SK-N-SH treated with all-trans-retinoic acid at 6 μM for 48 hours (cell line): ENCODE measurements around the gene PIK3R5.

Source experiments
- ATAC-seq: fragments of 200-7000 bp; cut with Tn5 transposase; 3 replicates; pipeline ENCODE4 v1.9.1; 2020; ENCODE audit warnings: mild to moderate bottlenecking, moderate library complexity
- ARNTL ChIP-seq: fragments of 450-650 bp; formaldehyde crosslinking; IDR thresholded peaks from 2 replicates; pipeline ENCODE4 v1.5.0; 2020; ENCODE audit warnings: low read depth, mild to moderate bottlenecking, moderate library complexity, borderline replicate concordance
- BACH2 ChIP-seq: fragments of 250-450 bp; sonication (Bioruptor Pico); IDR thresholded peaks from 2 replicates; pipeline ENCODE4 v1.9.0; 2021; ENCODE audit warnings: mild to moderate bottlenecking, borderline replicate concordance
- CSDC2 ChIP-seq: fragments of 250-450 bp; sonication (Bioruptor Pico); IDR thresholded peaks from 2 replicates; pipeline ENCODE4 v1.5.0; 2020; ENCODE audit warnings: mild to moderate bottlenecking, moderate library complexity
- ESRRG ChIP-seq: fragments of 250-450 bp; sonication (Bioruptor Pico); IDR thresholded peaks from 2 replicates; pipeline ENCODE4 v1.6.1; 2021; ENCODE audit warnings: mild to moderate bottlenecking
- GLIS3 ChIP-seq: fragments of 250-450 bp; sonication (Bioruptor Pico); IDR thresholded peaks from 2 replicates; pipeline ENCODE4 v1.5.0; 2020; ENCODE audit warnings: mild to moderate bottlenecking, moderate library complexity
- ISL1 ChIP-seq: fragments of 250-450 bp; sonication (Bioruptor Pico); IDR thresholded peaks from 2 replicates; pipeline ENCODE4 v2.1.2; 2022; ENCODE audit warnings: mild to moderate bottlenecking, moderate library complexity
- OSR1 ChIP-seq: fragments of 250-450 bp; sonication (Bioruptor Pico); IDR thresholded peaks from 2 replicates; pipeline ENCODE4 v1.8.0; 2022; ENCODE audit warnings: moderate library complexity, mild to moderate bottlenecking, inconsistent platforms
- PATZ1 ChIP-seq: fragments of 250-450 bp; sonication (Bioruptor Pico); IDR thresholded peaks from 2 replicates; pipeline ENCODE4 v1.8.0; 2020; ENCODE audit warnings: mild to moderate bottlenecking, moderate library complexity, borderline replicate concordance
- POU6F1 ChIP-seq: fragments of 250-450 bp; sonication (Bioruptor Pico); IDR thresholded peaks from 2 replicates; pipeline ENCODE4 v1.8.0; 2021; ENCODE audit warnings: low read depth, mild to moderate bottlenecking, moderate library complexity, borderline replicate concordance
- PPARA ChIP-seq: fragments of 250-450 bp; sonication (Bioruptor Pico); IDR thresholded peaks from 2 replicates; pipeline ENCODE4 v1.5.0; 2020; ENCODE audit warnings: mild to moderate bottlenecking, borderline replicate concordance
- RARB ChIP-seq: fragments of 250-450 bp; sonication (Bioruptor Pico); IDR thresholded peaks from 2 replicates; pipeline ENCODE4 v1.8.0; 2021; ENCODE audit warnings: mild to moderate bottlenecking, moderate library complexity
- SNAI2 ChIP-seq: fragments of 250-450 bp; sonication (Bioruptor Pico); IDR thresholded peaks from 2 replicates; pipeline ENCODE4 v1.5.0; 2020; ENCODE audit warnings: mild to moderate bottlenecking, moderate library complexity
- TCF4 ChIP-seq: fragments of 250-450 bp; sonication (Bioruptor Pico); IDR thresholded peaks from 2 replicates; pipeline ENCODE4 v1.8.0; 2021; ENCODE audit warnings: mild to moderate bottlenecking, moderate library complexity, borderline replicate concordance
- TOX ChIP-seq: fragments of 250-450 bp; sonication (Bioruptor Pico); IDR thresholded peaks from 2 replicates; pipeline ENCODE4 v1.8.0; 2021; ENCODE audit warnings: mild to moderate bottlenecking, moderate library complexity, borderline replicate concordance
- ZC3H10 ChIP-seq: fragments of 250-450 bp; sonication (Bioruptor Pico); IDR thresholded peaks from 2 replicates; pipeline ENCODE4 v1.5.1; 2021; ENCODE audit warnings: mild to moderate bottlenecking, moderate library complexity
- ZFP3 ChIP-seq: fragments of 250-450 bp; sonication (Bioruptor Pico); IDR thresholded peaks from 2 replicates; pipeline ENCODE4 v1.5.0; 2020; ENCODE audit warnings: mild to moderate bottlenecking, moderate library complexity
- ZFP30 ChIP-seq: fragments of 450-650 bp; formaldehyde crosslinking; IDR thresholded peaks from 2 replicates; pipeline ENCODE4 v1.5.0; 2022; ENCODE audit warnings: mild to moderate bottlenecking, moderate library complexity
- ZNF565 ChIP-seq: fragments of 450-650 bp; formaldehyde crosslinking; conservative IDR thresholded peaks from 2 replicates; pipeline ENCODE4 v1.5.0; 2020; ENCODE audit warnings: low read depth, mild to moderate bottlenecking, moderate library complexity
- ZNF70 ChIP-seq: fragments of 450-650 bp; formaldehyde crosslinking; IDR thresholded peaks from 2 replicates; pipeline ENCODE4 v1.5.0; 2020; ENCODE audit warnings: mild to moderate bottlenecking, moderate library complexity
- TF ChIP-seq, protein P1 (sequence below): fragments of 250-450 bp; sonication (Bioruptor Pico); IDR thresholded peaks from 2 replicates; pipeline ENCODE4 v1.5.1; 2020; ENCODE audit warnings: low read depth, mild to moderate bottlenecking, moderate library complexity
- TF ChIP-seq, protein P2 (sequence below): fragments of 250-450 bp; sonication (Bioruptor Pico); IDR thresholded peaks from 2 replicates; pipeline ENCODE4 v1.5.1; 2021; ENCODE audit warnings: mild to moderate bottlenecking, moderate library complexity

Gene PIK3R5

DNA sequence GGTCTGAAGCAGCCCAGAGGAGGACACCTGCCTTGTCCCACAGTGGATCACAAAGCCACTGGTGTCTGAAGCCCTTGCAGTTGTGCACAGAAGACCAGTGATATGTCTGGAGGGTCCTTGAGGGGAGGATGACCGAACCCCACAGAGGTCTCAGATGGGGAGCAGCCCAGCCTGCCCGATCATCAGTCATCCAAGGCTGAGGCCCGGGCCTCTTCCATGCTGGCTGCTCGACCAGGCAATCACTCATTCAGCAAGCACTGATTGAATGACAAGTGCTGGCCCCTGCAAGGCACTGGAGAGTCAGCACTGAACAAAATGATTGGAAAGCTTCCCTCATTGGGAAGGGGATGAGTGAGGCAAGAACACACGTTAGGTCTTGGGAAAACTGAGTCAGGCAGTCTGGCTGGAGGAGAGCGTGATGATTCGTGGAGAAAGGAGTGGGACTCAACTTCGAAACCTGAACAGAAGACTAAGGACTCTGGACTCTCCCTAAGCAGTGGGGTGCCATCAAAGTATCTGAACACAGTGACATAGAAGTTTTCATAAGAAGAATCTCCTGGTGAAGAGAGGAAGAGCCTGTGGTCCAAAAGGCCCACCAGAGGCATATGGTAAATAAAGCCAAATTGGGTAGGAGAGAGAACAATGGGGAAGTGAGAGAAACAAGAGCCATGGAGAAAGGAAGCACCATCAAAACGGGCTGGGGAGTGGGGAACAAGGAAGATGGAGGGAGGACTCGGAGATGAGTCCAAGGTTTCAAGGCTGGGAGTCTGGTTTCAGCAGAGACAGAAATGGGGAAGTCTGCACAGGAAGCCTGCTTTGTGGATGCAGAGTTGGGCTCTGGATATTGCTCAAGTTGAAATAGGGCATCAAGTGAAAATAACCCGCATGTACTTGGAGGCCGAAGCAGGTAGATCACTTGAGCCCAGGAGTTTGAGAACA is 10.2 kb downstream of the PIK3R5 start:
- ATAC-seq, result no peak
- TF ChIP-seq OSR1 (CRISPR knock-in tag) (no peak), ARNTL (CRISPR knock-in tag) (no peak), TCF4 (no peak), ESRRG (CRISPR knock-in tag) (no peak), ZNF565 (CRISPR knock-in tag) (no peak), PPARA (no peak), ZC3H10 (CRISPR knock-in tag) (no peak), ZFP3 (CRISPR knock-in tag) (no peak), RARB (no peak), BACH2 (CRISPR knock-in tag) (no peak), SNAI2 (no peak), ISL1 (CRISPR knock-in tag) (no peak), TOX (no peak), CSDC2 (no peak)
- TF ChIP-seq, protein P1, sequence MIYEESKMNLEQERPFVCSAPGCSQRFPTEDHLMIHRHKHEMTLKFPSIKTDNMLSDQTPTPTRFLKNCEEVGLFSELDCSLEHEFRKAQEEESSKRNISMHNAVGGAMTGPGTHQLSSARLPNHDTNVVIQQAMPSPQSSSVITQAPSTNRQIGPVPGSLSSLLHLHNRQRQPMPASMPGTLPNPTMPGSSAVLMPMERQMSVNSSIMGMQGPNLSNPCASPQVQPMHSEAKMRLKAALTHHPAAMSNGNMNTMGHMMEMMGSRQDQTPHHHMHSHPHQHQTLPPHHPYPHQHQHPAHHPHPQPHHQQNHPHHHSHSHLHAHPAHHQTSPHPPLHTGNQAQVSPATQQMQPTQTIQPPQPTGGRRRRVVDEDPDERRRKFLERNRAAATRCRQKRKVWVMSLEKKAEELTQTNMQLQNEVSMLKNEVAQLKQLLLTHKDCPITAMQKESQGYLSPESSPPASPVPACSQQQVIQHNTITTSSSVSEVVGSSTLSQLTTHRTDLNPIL (CRISPR knock-in tag), result no peak

GRCh38 chr17:8954339-8954738 is 11.2 kb downstream of the PIK3R5 start:
- TF ChIP-seq PATZ1 (CRISPR knock-in tag), result no peak
- TF ChIP-seq, all 23 proteins: peak for 0

DNA sequence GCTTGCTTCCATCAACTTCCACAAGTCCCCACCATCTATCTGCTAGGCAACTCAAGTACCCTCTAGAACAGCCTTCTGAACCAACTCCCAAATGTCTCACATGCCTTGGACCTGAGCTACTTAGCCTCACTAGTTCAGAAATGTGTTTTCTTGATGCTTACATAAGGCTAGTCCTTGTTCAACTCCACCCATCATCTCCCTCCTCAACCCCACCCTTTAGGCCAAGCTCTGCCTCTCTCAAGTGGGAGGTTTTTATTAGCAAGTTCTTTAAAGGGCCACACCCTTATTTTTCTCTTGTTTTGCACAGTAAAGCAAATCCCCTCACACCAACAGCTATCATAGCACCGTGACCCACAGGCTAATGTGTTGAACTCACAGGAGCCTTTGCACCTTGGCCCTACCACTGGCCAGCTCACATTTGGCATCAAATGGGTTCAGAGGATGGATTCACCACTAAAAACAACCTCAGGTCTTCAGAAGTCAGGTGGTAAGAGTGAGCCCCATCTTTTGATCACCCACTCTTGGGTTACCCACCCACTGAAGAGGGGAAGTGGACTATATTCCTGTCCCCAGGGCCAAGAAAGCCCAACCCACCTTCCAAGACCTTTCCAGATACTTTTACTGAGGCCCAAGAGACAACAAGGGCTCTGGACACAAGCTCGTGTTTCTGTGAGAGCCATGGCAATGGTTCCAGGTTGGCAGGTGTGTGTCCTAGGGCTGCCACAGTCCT is 12.2 kb downstream of the PIK3R5 start:
- no peak for ATAC-seq
- TF ChIP-seq, protein P2, sequence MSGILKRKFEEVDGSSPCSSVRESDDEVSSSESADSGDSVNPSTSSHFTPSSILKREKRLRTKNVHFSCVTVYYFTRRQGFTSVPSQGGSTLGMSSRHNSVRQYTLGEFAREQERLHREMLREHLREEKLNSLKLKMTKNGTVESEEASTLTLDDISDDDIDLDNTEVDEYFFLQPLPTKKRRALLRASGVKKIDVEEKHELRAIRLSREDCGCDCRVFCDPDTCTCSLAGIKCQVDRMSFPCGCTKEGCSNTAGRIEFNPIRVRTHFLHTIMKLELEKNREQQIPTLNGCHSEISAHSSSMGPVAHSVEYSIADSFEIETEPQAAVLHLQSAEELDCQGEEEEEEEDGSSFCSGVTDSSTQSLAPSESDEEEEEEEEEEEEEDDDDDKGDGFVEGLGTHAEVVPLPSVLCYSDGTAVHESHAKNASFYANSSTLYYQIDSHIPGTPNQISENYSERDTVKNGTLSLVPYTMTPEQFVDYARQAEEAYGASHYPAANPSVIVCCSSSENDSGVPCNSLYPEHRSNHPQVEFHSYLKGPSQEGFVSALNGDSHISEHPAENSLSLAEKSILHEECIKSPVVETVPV, result no peak
- no peak for TF ChIP-seq ESRRG (CRISPR knock-in tag)
- TF ChIP-seq GLIS3 (CRISPR knock-in tag), result no peak

More at GRCh38 chr17:8954339-8954738, 11.2 kb downstream of the PIK3R5 start:
- no peak for ATAC-seq

DNA sequence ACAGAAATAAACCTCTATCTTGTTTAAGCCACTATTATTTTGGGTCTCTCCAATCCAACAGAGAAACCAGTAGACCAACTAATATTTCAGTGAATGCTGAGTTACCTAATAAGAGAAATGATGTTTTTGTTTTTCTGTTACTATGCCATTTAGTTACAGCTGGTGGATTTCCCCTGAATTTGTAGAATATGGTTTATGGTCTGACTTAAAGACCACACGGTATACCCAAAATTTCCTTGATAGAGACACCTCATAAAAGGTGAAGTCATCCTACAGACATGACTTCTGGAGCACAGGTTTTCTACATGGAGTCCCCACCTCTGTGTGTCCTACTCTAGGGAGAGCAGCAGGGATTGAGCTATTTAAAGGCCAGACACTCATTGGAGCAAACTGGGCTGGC is 13.3 kb downstream of the PIK3R5 start:
- no peak for ATAC-seq
- TF ChIP-seq GLIS3 (CRISPR knock-in tag) (no peak), SNAI2 (no peak), RARB (no peak), ZNF70 (no peak), ZFP30 (no peak), POU6F1 (CRISPR knock-in tag) (no peak), ESRRG (CRISPR knock-in tag) (no peak), TOX (no peak), ZNF565 (CRISPR knock-in tag) (no peak), PPARA (no peak), CSDC2 (no peak), BACH2 (CRISPR knock-in tag) (no peak), ZC3H10 (CRISPR knock-in tag) (no peak)
- TF ChIP-seq, protein P2, result no peak
- TF ChIP-seq, protein P1 (CRISPR knock-in tag), result no peak
- TF ChIP-seq, all 23 proteins: peak for 0
